ENCODE data around the gene KIAA1217.
"Not testable (repeated sequence)": the region's sequence is repeated elsewhere in the genome, so short reads cannot be mapped to it uniquely, and the experiment has no call there.

Gene KIAA1217

DNA sequence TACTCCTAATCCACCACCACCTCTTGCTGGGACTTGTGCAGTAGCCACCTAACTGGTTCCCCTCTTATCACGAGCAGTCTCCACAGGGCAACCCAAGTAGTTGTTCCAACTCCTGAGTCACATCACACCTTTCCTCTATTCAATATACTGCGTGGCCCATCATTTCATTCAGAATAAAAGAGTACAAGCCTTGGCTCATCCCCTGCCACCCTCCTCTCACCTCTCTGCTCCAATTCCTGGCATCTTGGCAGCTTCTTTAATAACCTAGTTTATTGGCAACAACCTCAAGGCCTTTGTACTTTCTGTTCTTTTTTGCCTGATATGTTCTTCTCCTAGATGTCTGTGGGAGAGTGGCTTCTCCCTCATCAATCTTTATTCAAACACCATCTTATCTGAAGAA, 199.4 kb downstream of the KIAA1217 start:
- no peak for DNase-seq

DNA sequence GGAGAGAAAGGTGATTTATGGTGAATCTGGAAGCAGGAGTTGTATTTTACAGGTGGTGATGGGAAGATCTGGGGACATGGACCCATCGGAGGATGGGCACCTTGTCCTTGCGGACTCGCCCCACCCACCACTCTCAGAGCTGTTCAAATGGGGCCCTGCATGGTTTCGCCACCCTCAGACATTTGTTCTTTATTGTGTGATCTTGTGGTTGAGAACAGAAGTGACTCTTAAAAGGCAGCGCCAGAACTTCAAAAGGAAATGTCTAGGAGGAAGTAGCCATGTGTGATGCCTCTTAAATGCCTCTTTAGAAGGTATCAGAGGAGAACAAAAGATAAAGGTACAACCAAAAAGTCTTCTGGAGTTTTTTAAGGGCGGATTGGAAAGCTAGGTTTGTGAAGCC, 205.7 kb downstream of the KIAA1217 start:
- no peak for DNase-seq

- DNase-seq, result no peak
Measured at GRCh38 chr10:24415455-24416125, 206.7 kb downstream of the KIAA1217 start.

- DNase-seq, result no peak
Measured at GRCh38 chr10:24416248-24416647, 207.3 kb downstream of the KIAA1217 start.

GRCh38 chr10:24417053-24417452, 208.1 kb downstream of the KIAA1217 start:
- no peak for DNase-seq

GRCh38 chr10:24418532-24418931, 209.6 kb downstream of the KIAA1217 start:
- no peak for DNase-seq

DNA sequence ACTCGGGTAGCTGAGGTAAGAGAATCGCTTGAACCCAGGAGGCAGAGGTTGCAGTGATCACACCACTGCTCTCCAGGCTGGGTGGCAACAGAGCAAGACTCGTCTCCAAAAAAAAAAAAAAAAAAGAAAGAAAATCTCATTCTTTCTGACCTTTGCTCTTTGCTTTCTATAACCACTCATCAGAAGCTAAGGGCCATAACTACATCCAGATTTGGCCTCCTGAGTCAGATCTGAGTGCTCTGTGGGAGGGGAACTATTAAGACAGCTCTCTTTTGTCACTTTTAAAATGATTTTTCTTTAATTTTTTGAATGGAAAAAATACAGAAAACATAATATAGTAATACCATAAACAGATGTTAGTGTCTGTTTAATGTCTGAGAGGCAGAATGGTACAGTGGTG, 210.1 kb downstream of the KIAA1217 start:
- DNase-seq, result no peak

GRCh38 chr10:24425151-24425550, 216.2 kb downstream of the KIAA1217 start:
- DNase-seq, result no peak

GRCh38 chr10:24427678-24428409, 218.9 kb downstream of the KIAA1217 start:
- DNase-seq, result no peak

DNA sequence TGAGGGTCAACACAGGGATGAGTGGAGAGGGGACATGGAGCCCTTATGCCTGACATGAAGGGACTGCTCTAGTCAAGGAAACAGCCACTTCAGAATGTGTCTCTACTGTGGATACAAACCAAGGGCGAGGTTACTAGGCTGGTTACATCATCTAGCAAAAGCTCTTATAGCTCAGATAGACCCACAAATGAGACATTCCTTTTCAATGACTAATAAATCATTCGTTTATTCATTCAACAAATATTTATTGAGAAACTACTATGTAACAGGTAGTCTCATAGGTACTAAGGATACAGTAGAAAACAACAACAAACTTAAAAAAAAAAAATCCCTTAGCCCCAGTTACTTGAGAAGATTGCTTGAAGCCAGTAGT, 219.5 kb downstream of the KIAA1217 start:
- DNase-seq, result no peak

- no peak for DNase-seq
Measured at GRCh38 chr10:24430591-24430990, 221.7 kb downstream of the KIAA1217 start.

- DNase-seq, result no peak
Measured at GRCh38 chr10:24432478-24433416, 223.8 kb downstream of the KIAA1217 start.

- no peak for DNase-seq
Measured at GRCh38 chr10:24433705-24434104, 224.8 kb downstream of the KIAA1217 start.

DNA sequence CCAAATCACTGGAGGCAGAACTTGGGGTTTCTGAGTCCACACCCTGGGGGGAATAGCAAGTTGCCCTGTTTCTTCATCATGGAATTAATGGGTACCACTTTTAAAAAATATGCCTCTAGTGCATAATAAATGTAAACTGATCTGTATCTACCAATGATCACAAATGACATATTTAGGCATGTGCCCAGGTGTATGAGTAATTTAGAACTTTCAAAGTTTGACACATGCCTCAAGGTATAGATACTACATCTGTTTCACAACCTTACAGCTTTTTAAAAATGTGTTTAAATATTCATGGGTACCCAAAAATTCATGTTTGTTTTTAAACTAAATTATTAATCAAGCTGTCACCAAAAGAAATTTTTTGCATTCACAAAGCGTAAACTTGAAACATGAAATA, 226.0 kb downstream of the KIAA1217 start:
- no peak for DNase-seq

DNA sequence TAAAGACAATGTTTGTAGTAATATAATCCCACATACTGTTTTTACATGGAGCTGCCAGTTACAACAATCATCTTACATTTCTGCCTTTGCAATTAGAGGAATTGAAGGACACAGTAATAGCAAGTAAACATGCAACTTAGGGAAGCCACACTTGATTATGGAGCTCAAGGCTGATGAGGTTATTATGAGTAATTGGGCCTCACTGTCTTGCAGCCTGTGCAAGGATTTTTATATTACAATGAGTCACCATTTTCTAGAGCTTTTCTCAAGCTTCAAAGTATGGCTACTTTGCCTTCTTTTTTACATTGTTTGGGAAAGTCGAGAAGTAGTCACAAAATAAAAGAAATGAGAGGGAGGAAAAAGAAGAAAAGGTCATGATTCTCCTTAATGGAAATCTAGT, 226.4 kb downstream of the KIAA1217 start:
- no peak for DNase-seq

DNA sequence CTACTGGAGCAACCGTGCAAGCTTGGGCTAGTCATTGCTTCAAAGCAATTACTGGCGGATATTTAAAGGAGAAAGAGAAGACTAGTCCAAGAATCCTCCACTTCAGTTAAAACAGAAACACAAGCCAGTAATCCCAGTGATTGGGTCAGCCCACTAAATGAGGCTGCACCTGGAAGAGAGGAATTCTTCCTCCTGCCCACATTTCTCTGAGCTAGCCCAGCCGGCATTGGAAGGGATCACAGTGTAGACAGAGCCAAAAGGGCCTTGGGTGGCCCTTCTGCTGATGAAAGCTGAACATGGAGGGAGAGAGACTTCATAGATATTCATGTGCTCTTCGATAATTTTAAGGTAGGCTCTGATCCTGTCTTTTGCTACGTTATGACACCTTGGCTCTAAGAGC, 228.4 kb downstream of the KIAA1217 start:
- no peak for DNase-seq

GRCh38 chr10:24438800-24439199, 229.9 kb downstream of the KIAA1217 start:
- no peak for DNase-seq

DNA sequence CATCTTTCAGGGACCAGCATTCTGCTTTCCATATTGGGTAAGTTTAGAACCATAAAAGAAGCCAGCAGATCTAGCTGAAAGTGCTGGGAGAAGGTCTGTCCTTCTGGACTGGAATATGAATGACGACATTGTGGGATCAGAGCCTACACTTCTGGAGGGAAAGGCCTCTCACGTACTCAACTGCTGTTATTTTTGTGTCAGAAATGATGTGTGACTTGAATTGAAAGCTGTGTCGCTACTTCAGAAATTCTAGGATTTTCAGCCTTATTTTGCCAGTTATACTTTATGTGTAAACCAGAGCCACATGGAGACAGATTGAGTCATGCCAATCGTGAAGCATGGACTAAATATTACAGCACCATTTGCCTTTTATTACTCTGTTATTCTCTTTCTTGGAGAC, 231.0 kb downstream of the KIAA1217 start:
- no peak for DNase-seq

DNA sequence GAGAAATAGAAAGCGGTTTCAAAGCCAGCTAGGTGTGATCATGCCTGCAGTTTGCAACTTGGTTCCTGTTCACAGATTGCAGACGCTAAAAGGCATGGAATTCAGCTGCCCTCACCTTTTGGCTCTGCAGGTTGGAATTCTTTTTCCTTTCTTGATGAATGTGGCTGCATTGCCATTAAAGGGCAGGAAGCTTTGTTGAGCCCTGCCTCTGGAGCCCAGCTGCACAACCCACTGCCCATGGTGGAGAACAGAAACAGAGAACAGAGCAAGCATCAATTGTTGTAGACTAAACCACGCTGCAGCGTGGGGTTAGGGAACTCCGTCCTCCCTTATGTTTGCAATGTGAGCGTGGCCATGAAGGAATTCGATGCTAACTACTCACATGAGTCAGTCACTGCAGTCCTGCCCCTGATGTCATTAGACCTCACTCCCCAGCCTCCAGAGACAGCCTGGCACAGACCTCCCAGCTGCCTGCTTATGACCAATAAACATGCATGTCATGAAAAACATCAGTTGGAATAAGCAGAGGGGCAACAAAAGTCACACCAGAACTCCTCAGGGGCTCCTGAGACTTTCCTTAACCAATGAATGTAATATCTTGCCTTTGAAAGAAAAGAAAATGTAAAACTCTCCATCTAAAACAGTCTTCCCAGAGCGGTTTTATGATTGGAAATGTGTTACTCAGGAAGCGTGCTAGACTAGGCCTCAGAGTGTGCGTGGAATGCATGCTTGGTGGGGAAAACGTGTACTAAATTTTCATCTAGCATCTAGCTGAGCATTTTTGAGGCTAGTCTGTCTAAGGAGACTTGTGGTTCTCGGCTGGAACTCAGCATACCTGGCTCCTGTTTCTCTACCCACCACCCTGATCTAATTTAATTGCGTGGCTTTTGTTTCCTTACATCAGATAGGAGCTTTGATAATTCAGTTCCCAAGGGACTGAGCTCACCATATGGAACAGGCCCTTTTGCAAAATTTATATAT, 232.2 kb downstream of the KIAA1217 start:
- DNase-seq, result no peak

- no peak for DNase-seq
Measured at GRCh38 chr10:24442234-24442633, 233.3 kb downstream of the KIAA1217 start.

- not testable (repeated sequence) for DNase-seq
Measured at GRCh38 chr10:24442641-24443174, 233.8 kb downstream of the KIAA1217 start.

DNA sequence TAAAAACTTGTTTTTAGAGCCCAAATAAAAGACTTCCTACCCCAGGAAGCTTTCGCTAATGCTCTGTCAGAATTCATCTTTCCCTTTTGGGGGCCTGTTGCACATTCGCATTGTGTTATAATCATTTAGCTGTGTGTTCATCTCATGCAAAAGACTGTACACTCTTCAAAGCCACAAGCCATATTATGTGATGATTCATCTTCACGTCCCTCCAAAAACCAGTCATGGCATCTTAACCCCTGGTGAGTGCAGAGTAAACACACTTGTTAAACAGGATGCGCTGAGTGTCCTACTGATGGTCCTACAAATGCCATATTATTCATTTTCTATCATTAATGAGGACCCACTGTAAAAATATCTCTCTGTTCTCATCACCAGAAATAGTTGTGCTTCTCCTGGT, 235.4 kb downstream of the KIAA1217 start:
- DNase-seq, result no peak

All from GOT3 (cell line).